ENCODE results near the gene ACTG1. TPM values are rescaled to one million over a fixed set of nuclear protein-coding genes. Genes with fewer than 3 reads are reported as not detected.

Gene ACTG1
- polyA plus RNA-seq, 1 of the 3 experiments (the other 2 are of a cell fraction): 7,871 TPM

DNA sequence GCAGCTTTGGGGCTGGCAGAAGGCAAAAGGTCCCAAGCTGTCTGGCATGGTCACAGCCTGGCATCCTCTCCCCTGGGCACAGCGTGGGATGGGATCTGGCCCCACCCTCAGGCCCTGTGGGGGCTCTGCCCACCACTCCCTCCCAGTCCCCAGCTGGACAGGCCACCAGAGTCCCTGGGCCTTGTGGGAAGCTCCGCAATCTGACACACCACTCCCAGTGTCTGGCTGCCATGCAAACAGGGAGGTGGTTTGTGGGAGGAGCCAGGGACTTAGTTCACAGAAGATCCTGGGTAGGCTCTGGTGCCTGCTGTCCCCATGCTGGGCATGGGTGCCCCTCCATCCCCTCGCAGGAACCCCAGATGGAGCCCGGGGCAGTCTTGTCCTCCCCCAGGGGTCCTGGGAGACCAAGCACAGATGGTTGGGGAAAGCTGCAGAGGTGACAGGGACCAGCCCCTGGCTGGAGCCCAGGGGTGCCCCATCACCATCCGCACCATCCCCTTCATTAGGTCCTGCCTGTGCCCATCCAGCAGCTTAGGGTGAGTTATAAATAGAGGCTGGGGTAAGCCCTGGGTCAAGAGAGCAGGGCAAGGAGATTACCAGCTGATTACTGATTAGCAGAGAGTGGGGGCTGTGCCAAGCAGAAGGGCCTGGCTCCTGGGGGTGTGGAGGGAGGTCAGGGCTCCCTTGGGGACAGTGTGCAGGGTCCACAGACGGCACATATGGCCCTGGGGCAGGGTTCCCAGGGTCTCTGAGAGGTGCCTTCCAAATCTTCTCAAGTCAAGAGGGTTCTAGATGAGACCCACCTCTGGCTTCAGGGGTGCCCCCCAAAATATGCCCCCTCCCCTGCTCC, 21.8 kb upstream of the ACTG1 start:
- H4K20me1 ChIP-seq (ENCODE audit: insufficient read depth): peaks cover 9% of the 10 kb centered on the region; the same call in 1 of the 2 replicates
- H3K27me3 ChIP-seq (ENCODE audit: insufficient read depth): no peaks in the 10 kb centered on the region
- H3K36me3 ChIP-seq (replicated peaks in 1 of 2; ENCODE audit: control insufficient read depth in 1 of 2, insufficient read depth in 2 of 2, low read length in 1 of 2): peaks cover 0 to 4% of the 10 kb centered on the region in 2 experiments
- 41% methylated on average over 5 of the region's 6 CpGs for WGBS (ENCODE audit: low lambda C conversion rate)
- TF ChIP-seq EZH2phosphoT487 (IDR thresholded peaks at IDR 0.05; ENCODE audit: borderline replicate concordance, low read depth): no peak
- no peak for TF ChIP-seq MEF2A (IDR thresholded peaks at IDR 0.05; ENCODE audit: borderline replicate concordance, low read depth)
- TF ChIP-seq, protein P1, sequence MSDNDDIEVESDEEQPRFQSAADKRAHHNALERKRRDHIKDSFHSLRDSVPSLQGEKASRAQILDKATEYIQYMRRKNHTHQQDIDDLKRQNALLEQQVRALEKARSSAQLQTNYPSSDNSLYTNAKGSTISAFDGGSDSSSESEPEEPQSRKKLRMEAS (IDR thresholded peaks at IDR 0.05; ENCODE audit: low read depth): no peak
- TF ChIP-seq, protein P2, sequence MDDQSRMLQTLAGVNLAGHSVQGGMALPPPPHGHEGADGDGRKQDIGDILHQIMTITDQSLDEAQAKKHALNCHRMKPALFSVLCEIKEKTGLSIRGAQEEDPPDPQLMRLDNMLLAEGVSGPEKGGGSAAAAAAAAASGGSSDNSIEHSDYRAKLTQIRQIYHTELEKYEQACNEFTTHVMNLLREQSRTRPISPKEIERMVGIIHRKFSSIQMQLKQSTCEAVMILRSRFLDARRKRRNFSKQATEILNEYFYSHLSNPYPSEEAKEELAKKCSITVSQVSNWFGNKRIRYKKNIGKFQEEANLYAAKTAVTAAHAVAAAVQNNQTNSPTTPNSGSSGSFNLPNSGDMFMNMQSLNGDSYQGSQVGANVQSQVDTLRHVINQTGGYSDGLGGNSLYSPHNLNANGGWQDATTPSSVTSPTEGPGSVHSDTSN (IDR thresholded peaks at IDR 0.05): peak; percentile 33
- TF ChIP-seq GABPA (IDR thresholded peaks at IDR 0.05; ENCODE audit: low read depth): no peak
- peak; percentile 29; the same call in 1 of the 2 replicates for TF ChIP-seq ELF1 (IDR thresholded peaks at IDR 0.05)
- 0 out of 2 replicates have a peak, but pooled peaks have one; percentile 27 for TF ChIP-seq MXI1 (IDR thresholded peaks at IDR 0.05; ENCODE audit: low read depth, low read length)
- TF ChIP-seq, protein P3, sequence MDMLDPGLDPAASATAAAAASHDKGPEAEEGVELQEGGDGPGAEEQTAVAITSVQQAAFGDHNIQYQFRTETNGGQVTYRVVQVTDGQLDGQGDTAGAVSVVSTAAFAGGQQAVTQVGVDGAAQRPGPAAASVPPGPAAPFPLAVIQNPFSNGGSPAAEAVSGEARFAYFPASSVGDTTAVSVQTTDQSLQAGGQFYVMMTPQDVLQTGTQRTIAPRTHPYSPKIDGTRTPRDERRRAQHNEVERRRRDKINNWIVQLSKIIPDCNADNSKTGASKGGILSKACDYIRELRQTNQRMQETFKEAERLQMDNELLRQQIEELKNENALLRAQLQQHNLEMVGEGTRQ (IDR thresholded peaks at IDR 0.05; ENCODE audit: borderline replicate concordance, low read depth, low read length): no peak
- TF ChIP-seq RCOR1 (IDR thresholded peaks at IDR 0.05; ENCODE audit: low read length): no peak
- peaks cover 0 to 35% of the 10 kb centered on the region in 2 experiments; a peak in 1 of 4 replicates for H3K4me1 ChIP-seq (ENCODE audit: control insufficient read depth in 1 of 2, insufficient read depth in 2 of 2, low read depth in 1 of 2, low read length in 1 of 2)
- peak; percentile 80 for DNase-seq
- no peak overlapping the region for H3K4me2 ChIP-seq
- H3F3A ChIP-seq (replicated peaks; ENCODE audit: insufficient read depth): peaks cover 12% of the 10 kb centered on the region
- POLR2A ChIA-PET: interaction anchor here (0.7 to 1.0 kb wide), 3 partner anchors 16 to 34 kb away, joined by 3 to 5 read pairs (median 4); no protein-coding TSS in a partner anchor
- no peak overlapping the region for H3K27ac ChIP-seq (ENCODE audit: low read depth in 2 of 2, low read length in 1 of 2)
- H3K9ac ChIP-seq: no peak overlapping the region
- CTCF ChIA-PET: interaction anchor here (0.5 to 2.7 kb wide), 6 partner anchors 23 to 281 kb away, joined by 3 to 7 read pairs (median 4); no protein-coding TSS in a partner anchor
- H3K4me3 ChIP-seq (ENCODE audit: low read depth in 2 of 2, low read length in 1 of 2): no peak overlapping the region
- no peaks in the 10 kb centered on the region for H3K9me3 ChIP-seq
- no peaks in the 10 kb centered on the region for H3K9me2 ChIP-seq
- no peak overlapping the region for H2AFZ ChIP-seq (ENCODE audit: low read depth)
- H3K79me2 ChIP-seq (ENCODE audit: insufficient read depth): no peaks in the 10 kb centered on the region

DNA sequence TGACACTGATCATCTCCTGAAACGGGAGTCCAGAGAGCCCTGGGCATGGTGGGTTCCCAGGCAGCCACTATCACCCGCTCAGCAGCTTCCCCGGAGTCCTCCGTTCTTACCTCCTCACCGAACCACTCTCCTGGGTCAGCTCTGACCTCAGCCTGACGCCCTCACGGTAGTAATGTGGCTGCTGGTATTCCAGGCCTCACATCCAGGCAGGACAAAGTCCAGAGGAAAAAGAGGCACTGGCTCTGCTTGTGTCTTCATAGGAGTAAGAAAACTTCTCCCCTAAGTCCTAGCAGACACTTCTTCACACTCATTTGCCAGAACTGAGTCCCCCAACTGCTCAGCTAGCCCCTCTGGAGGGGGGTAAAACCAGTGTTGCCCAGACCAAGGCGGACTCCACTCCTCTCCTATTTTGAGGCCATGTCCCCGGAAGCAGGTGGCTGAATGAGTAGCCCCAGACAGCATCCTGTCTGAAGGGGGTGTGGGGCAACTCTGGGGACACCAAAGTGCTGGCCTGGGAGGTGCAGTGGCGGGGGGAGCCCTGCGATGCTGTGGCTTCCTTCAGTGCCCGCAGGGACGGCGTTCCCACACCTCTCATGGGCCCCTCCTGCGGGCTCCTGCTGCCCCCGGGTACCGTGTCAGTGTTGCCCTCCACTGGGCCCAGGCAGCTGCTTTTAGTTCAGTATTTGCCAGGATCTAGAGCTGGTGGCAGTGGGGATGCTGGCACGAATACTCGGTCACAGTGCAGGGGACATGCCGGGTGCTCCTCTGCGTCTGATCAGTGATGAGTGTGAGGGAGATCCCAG, 20.9 kb upstream of the ACTG1 start:
- Histone ChIP-seq H3K4me1 (ENCODE audit: control insufficient read depth in 1 of 2, insufficient read depth in 2 of 2, low read depth in 1 of 2, low read length in 1 of 2) (peaks cover 0 to 35% of the 10 kb centered on the region in 2 experiments; a peak in 1 of 4 replicates), H3K79me2 (ENCODE audit: insufficient read depth) (no peaks in the 10 kb centered on the region), H3K27me3 (ENCODE audit: insufficient read depth) (no peaks in the 10 kb centered on the region), H3K9ac (no peak overlapping the region), H3K4me3 (ENCODE audit: low read depth in 2 of 2, low read length in 1 of 2) (no peak overlapping the region), H3K27ac (ENCODE audit: low read depth in 2 of 2, low read length in 1 of 2) (no peak overlapping the region), H3F3A (replicated peaks; ENCODE audit: insufficient read depth) (peaks cover 12% of the 10 kb centered on the region), H3K36me3 (replicated peaks in 1 of 2; ENCODE audit: control insufficient read depth in 1 of 2, insufficient read depth in 2 of 2, low read length in 1 of 2) (no peaks in the 10 kb centered on the region), H3K9me2 (no peaks in the 10 kb centered on the region), H4K20me1 (ENCODE audit: insufficient read depth) (peaks cover 7% of the 10 kb centered on the region; the same call in 1 of the 2 replicates), H3K9me3 (no peaks in the 10 kb centered on the region), H2AFZ (ENCODE audit: low read depth) (no peak overlapping the region), H3K4me2 (no peak overlapping the region)
- TF ChIP-seq EP300 (IDR thresholded peaks at IDR 0.05; ENCODE audit: borderline replicate concordance in 1 of 2, low read depth in 1 of 2, low read length in 1 of 2) (no peak), TCF12 (IDR thresholded peaks at IDR 0.05) (no peak), RFX5 (IDR thresholded peaks at IDR 0.05; ENCODE audit: low read length) (no peak), POLR2AphosphoS5 (IDR thresholded peaks at IDR 0.05; ENCODE audit: low read depth, low read length) (no peak), MXI1 (IDR thresholded peaks at IDR 0.05; ENCODE audit: low read depth, low read length) (no peak), EZH2phosphoT487 (IDR thresholded peaks at IDR 0.05; ENCODE audit: borderline replicate concordance, low read depth) (no peak), RAD21 (IDR thresholded peaks at IDR 0.05; ENCODE audit: low read length) (no peak), RCOR1 (IDR thresholded peaks at IDR 0.05; ENCODE audit: low read length) (no peak), GABPA (IDR thresholded peaks at IDR 0.05; ENCODE audit: low read depth) (no peak), CHD2 (IDR thresholded peaks at IDR 0.05; ENCODE audit: low read length, partially characterized antibody) (no peak)
- TF ChIP-seq, protein P4, sequence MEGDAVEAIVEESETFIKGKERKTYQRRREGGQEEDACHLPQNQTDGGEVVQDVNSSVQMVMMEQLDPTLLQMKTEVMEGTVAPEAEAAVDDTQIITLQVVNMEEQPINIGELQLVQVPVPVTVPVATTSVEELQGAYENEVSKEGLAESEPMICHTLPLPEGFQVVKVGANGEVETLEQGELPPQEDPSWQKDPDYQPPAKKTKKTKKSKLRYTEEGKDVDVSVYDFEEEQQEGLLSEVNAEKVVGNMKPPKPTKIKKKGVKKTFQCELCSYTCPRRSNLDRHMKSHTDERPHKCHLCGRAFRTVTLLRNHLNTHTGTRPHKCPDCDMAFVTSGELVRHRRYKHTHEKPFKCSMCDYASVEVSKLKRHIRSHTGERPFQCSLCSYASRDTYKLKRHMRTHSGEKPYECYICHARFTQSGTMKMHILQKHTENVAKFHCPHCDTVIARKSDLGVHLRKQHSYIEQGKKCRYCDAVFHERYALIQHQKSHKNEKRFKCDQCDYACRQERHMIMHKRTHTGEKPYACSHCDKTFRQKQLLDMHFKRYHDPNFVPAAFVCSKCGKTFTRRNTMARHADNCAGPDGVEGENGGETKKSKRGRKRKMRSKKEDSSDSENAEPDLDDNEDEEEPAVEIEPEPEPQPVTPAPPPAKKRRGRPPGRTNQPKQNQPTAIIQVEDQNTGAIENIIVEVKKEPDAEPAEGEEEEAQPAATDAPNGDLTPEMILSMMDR (IDR thresholded peaks at IDR 0.05): no peak
- TF ChIP-seq, protein P5, sequence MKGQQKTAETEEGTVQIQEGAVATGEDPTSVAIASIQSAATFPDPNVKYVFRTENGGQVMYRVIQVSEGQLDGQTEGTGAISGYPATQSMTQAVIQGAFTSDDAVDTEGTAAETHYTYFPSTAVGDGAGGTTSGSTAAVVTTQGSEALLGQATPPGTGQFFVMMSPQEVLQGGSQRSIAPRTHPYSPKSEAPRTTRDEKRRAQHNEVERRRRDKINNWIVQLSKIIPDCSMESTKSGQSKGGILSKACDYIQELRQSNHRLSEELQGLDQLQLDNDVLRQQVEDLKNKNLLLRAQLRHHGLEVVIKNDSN (IDR thresholded peaks at IDR 0.05; ENCODE audit: borderline replicate concordance, low read depth): no peak
- TF ChIP-seq, protein P3 (IDR thresholded peaks at IDR 0.05; ENCODE audit: borderline replicate concordance, low read depth, low read length): no peak
- no peak for DNase-seq
- POLR2A ChIA-PET: interaction anchor here (0.7 to 1.0 kb wide), 3 partner anchors 17 to 35 kb away, joined by 3 to 5 read pairs (median 4); no protein-coding TSS in a partner anchor
- WGBS (ENCODE audit: low lambda C conversion rate): 73% methylated on average over 10 of the region's 21 CpGs
- CTCF ChIA-PET: interaction anchor here (0.5 to 2.7 kb wide), 8 partner anchors 10 to 281 kb away, joined by 3 to 7 read pairs (median 3); no protein-coding TSS in a partner anchor

Measured in SK-N-SH (cell line).